ENCODE data around the gene THSD7B.

DNA sequence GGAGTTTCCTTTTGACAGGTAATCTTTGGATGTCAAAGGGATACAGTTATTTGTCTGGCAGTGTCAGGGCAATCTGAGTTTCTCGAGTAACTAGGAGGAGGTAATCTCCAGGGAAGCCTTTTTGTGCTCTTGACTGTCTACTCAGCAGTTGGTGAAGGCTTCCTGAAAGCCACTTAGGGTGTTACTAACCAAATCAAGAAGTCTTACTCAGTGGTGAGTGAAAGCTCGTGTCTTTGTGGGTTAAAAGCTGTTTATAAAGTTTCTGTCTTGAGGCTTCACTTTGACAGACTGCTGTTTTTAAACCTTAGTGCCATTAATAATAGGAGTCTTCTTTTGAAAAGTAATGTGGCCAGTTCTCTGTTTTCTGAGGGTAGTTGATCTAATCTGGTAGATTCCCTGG lies 1.7 kb downstream of the THSD7B start:
- TF ChIP-seq KDM1A (CRISPR knock-in tag; IDR thresholded peaks at IDR 0.05) (no peak), REST (IDR thresholded peaks at IDR 0.05; ENCODE audit: borderline replicate concordance in 1 of 2, low read depth in 1 of 2, low read length in 2 of 2) (no peak), ZBTB33 (CRISPR knock-in tag; IDR thresholded peaks at IDR 0.05) (no peak), PBX2 (CRISPR knock-in tag; IDR thresholded peaks at IDR 0.05) (no peak), U2AF1 (optimal IDR thresholded peaks at IDR 0.05; ENCODE audit: low read depth, low read length) (no peak), ZNF263 (CRISPR knock-in tag; IDR thresholded peaks at IDR 0.05) (no peak), ZBTB44 (CRISPR knock-in tag; IDR thresholded peaks at IDR 0.05) (no peak), KDM4B (CRISPR knock-in tag; IDR thresholded peaks at IDR 0.05) (no peak), JDP2 (CRISPR knock-in tag; IDR thresholded peaks at IDR 0.05; ENCODE audit: borderline replicate concordance) (no peak), ZNF274 (CRISPR knock-in tag; IDR thresholded peaks at IDR 0.05) (no peak), CCAR2 (optimal IDR thresholded peaks at IDR 0.05; ENCODE audit: low read depth, low read length) (no peak)
- TF ChIP-seq, protein P1, sequence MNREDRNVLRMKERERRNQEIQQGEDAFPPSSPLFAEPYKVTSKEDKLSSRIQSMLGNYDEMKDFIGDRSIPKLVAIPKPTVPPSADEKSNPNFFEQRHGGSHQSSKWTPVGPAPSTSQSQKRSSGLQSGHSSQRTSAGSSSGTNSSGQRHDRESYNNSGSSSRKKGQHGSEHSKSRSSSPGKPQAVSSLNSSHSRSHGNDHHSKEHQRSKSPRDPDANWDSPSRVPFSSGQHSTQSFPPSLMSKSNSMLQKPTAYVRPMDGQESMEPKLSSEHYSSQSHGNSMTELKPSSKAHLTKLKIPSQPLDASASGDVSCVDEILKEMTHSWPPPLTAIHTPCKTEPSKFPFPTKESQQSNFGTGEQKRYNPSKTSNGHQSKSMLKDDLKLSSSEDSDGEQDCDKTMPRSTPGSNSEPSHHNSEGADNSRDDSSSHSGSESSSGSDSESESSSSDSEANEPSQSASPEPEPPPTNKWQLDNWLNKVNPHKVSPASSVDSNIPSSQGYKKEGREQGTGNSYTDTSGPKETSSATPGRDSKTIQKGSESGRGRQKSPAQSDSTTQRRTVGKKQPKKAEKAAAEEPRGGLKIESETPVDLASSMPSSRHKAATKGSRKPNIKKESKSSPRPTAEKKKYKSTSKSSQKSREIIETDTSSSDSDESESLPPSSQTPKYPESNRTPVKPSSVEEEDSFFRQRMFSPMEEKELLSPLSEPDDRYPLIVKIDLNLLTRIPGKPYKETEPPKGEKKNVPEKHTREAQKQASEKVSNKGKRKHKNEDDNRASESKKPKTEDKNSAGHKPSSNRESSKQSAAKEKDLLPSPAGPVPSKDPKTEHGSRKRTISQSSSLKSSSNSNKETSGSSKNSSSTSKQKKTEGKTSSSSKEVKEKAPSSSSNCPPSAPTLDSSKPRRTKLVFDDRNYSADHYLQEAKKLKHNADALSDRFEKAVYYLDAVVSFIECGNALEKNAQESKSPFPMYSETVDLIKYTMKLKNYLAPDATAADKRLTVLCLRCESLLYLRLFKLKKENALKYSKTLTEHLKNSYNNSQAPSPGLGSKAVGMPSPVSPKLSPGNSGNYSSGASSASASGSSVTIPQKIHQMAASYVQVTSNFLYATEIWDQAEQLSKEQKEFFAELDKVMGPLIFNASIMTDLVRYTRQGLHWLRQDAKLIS (CRISPR knock-in tag; IDR thresholded peaks at IDR 0.05), result no peak

Data from HepG2 (cell line).